DND-41 (cell line): Measurements from ENCODE around the gene SLC25A22.
A peak's percentile ranks its signal among the peaks of the same experiment; 100 is the strongest.

Source experiments
- ATAC-seq: fragments of 200-7000 bp; cut with Tn5 transposase; 3 replicates; pipeline ENCODE4 v1.9.1; 2021; ENCODE audit warnings: low read depth; ENCODE audit not compliant: insufficient read depth
- DNase-seq: peaks from one replicate; pipeline ENCODE4 v3.0.0-alpha.2; 2020
- H2AFZ ChIP-seq: 2 replicates; pipeline ENCODE4 v1.6.0; 2012; ENCODE audit warnings: low read depth, low read length
- H3K27ac ChIP-seq: 2 replicates; pipeline ENCODE4 v1.5.1; 2012; ENCODE audit warnings: low read length, inconsistent platforms
- H3K27me3 ChIP-seq: fragments of 200-600 bp; sonication (generic); 2 replicates; pipeline ENCODE4 v1.6.0; 2012; ENCODE audit warnings: low read length, mild to moderate bottlenecking, inconsistent platforms; ENCODE audit not compliant: insufficient read depth, poor library complexity
- H3K36me3 ChIP-seq: 2 replicates; pipeline ENCODE4 v1.5.1; 2012; ENCODE audit warnings: low read length, inconsistent platforms; ENCODE audit not compliant: insufficient read depth
- H3K4me1 ChIP-seq: 2 replicates; pipeline ENCODE4 v1.5.1; 2012; ENCODE audit warnings: mild to moderate bottlenecking, low read length; ENCODE audit not compliant: insufficient read depth
- H3K4me2 ChIP-seq: 2 replicates; pipeline ENCODE4 v1.6.0; 2012; ENCODE audit warnings: mild to moderate bottlenecking, moderate library complexity, low read length, inconsistent platforms; ENCODE audit not compliant: insufficient read depth
- H3K4me3 ChIP-seq, 2 experiments: fragments of 200-600 bp in 1 of 2; shearing (Covaris generic) in 1 of 2; 2 replicates each; pipeline ENCODE4 v1.5.1; 2012 to 2016; ENCODE audit warnings: inconsistent platforms in 2 of 2, low read length in 2 of 2, mild to moderate bottlenecking in 2 of 2, low read depth in 1 of 2, moderate library complexity in 1 of 2
- H3K79me2 ChIP-seq: 2 replicates; pipeline ENCODE4 v1.6.0; 2012; ENCODE audit warnings: low read length, inconsistent platforms; ENCODE audit not compliant: insufficient read depth
- H3K9ac ChIP-seq: 2 replicates; pipeline ENCODE4 v1.6.0; 2012; ENCODE audit warnings: low read depth, mild to moderate bottlenecking, inconsistent platforms, low read length, moderate library complexity
- H3K9me3 ChIP-seq: 2 replicates; pipeline ENCODE4 v1.5.1; 2012; ENCODE audit warnings: low read length, moderate library complexity, mild to moderate bottlenecking, inconsistent platforms; ENCODE audit not compliant: insufficient read depth, severe bottlenecking
- H4K20me1 ChIP-seq: 2 replicates; pipeline ENCODE4 v1.6.0; 2012; ENCODE audit warnings: low read length; ENCODE audit not compliant: insufficient read depth
- CTCF ChIP-seq: IDR thresholded peaks from 2 replicates; pipeline ENCODE4 v1.5.1; 2012; ENCODE audit warnings: borderline replicate concordance, low read length, moderate library complexity, mild to moderate bottlenecking; ENCODE audit not compliant: poor library complexity, severe bottlenecking; ENCODE audit errors: extremely low read depth
- EZH2 ChIP-seq: IDR thresholded peaks from 3 replicates; pipeline ENCODE4 v1.6.1; 2012; ENCODE audit warnings: borderline replicate concordance, low read depth, mild to moderate bottlenecking, moderate library complexity, low read length, inconsistent platforms; ENCODE audit not compliant: severe bottlenecking

The SLC25A22 gene

GRCh38 chr11:773830-774229 is 24.3 kb downstream of the SLC25A22 start:
- Histone ChIP-seq H3K4me3 (no peak overlapping the region), H4K20me1 (peaks cover 61% of the 10 kb centered on the region), H3K79me2 (peaks cover 75% of the 10 kb centered on the region), H3K4me2 (0 out of 2 replicates have a peak overlapping the region, but pooled peaks have one; percentile 8), H2AFZ (no peak overlapping the region), H3K36me3 (peaks cover 64% of the 10 kb centered on the region), H3K4me1 (peaks cover 29% of the 10 kb centered on the region), H3K27me3 (no peaks in the 10 kb centered on the region), H3K9me3 (no peaks in the 10 kb centered on the region), H3K27ac (no peak overlapping the region), H3K9ac (no peak overlapping the region)
- no peak for DNase-seq
- TF ChIP-seq CTCF (no peak), EZH2 (no peak)
- no peak for ATAC-seq

- TF ChIP-seq CTCF (no peak), EZH2 (no peak)
Measured at GRCh38 chr11:773425-773824, 24.7 kb downstream of the SLC25A22 start.

GRCh38 chr11:772429-773390 is 25.4 kb downstream of the SLC25A22 start:
- Histone ChIP-seq H3K9ac (no peak overlapping the region), H3K36me3 (peaks cover 60% of the 10 kb centered on the region), H3K4me3 (no peak overlapping the region), H4K20me1 (peaks cover 58% of the 10 kb centered on the region), H3K79me2 (peaks cover 63% of the 10 kb centered on the region), H3K9me3 (no peaks in the 10 kb centered on the region), H3K27me3 (no peaks in the 10 kb centered on the region), H2AFZ (no peak overlapping the region), H3K27ac (no peak overlapping the region), H3K4me2 (no peak overlapping the region), H3K4me1 (peaks cover 20% of the 10 kb centered on the region)
- DNase-seq (no peak), ATAC-seq (no peak)
- no peak for TF ChIP-seq CTCF
- no peak for TF ChIP-seq EZH2

More at GRCh38 chr11:773425-773824, 24.7 kb downstream of the SLC25A22 start:
- ATAC-seq (no peak), DNase-seq (no peak)
- Histone ChIP-seq H4K20me1 (peaks cover 61% of the 10 kb centered on the region), H3K36me3 (peaks cover 62% of the 10 kb centered on the region), H3K9me3 (no peaks in the 10 kb centered on the region), H3K4me3 (no peak overlapping the region), H3K27me3 (no peaks in the 10 kb centered on the region), H3K9ac (no peak overlapping the region), H3K4me2 (no peak overlapping the region), H3K79me2 (peaks cover 71% of the 10 kb centered on the region), H3K4me1 (peaks cover 25% of the 10 kb centered on the region), H2AFZ (no peak overlapping the region), H3K27ac (no peak overlapping the region)
